ENCODE measurements around the gene ZBTB2. TPM values are rescaled to one million over a fixed set of nuclear protein-coding genes. Genes with fewer than 3 reads are reported as not detected.

Gene ZBTB2
- total and polyA plus RNA-seq, 2 donors (not counting 3 experiments of a cell fraction or from before 2014, with no cell fraction given), result 11.8 to 13.1 TPM

DNA sequence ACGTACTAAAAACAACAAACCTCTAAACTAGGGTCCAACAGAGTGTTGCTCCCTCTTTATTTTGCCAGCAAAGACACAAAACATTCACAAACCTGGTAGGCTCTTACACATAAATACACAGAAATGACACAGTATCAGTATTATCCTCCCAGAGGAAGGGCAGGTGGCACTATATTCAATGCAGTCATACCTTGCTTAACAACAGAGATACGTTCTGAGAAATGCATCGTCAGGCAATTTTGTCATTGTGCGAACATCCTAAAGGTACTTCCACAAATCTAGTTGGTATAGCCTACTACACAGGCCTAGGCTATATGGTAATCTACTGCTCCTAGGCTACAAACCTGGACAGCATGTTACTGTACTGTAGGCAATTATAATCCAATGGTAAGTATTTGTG lies 9.6 kb downstream of the ZBTB2 start:
- H3K9me3 ChIP-seq (replicated peaks; ENCODE audit: control insufficient read depth, insufficient read depth, low read length), result no peaks in the 10 kb centered on the region
- H3K4me1 ChIP-seq (ENCODE audit: control insufficient read depth, extremely low read depth, insufficient read depth, low read length), result peaks cover 2% of the 10 kb centered on the region
- DNase-seq (ENCODE audit: low read depth, low spot score) (no peak), FAIRE-seq (no peak)
- H3K36me3 ChIP-seq (ENCODE audit: control insufficient read depth in 2 of 2, extremely low read depth in 1 of 2, insufficient read depth in 2 of 2, low read length in 2 of 2), result no peaks in the 10 kb centered on the region
- H3K4me2 ChIP-seq (ENCODE audit: insufficient read depth, low read length), result no peak overlapping the region
- POLR2A ChIA-PET, result no interaction called here
- TF ChIP-seq, protein P1, sequence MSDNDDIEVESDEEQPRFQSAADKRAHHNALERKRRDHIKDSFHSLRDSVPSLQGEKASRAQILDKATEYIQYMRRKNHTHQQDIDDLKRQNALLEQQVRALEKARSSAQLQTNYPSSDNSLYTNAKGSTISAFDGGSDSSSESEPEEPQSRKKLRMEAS (IDR thresholded peaks at IDR 0.05; ENCODE audit: insufficient read depth, insufficient read length), result no peak
- no peak for TF ChIP-seq POLR2A (IDR thresholded peaks at IDR 0.05; ENCODE audit: low read depth, low read length)
- BruUV-seq (replicated peaks), result no TSS peak
- CTCF ChIA-PET, result no interaction called here
- no peak overlapping the region for H2AFZ ChIP-seq (ENCODE audit: low read depth, low read length)
- intact Hi-C loops (cut with micrococcal nuclease) (no loop called here), dilution Hi-C loops (cut with MboI; ENCODE audit: extremely low pct_ligation_motif_present, low sequenced_read_pairs) (no loop called here)
- H3K9me1 ChIP-seq (replicated peaks; ENCODE audit: control insufficient read depth, extremely low read depth, insufficient read depth, low read length), result no peaks in the 10 kb centered on the region
- peaks cover 55% of the 10 kb centered on the region for H3K79me2 ChIP-seq (ENCODE audit: control insufficient read depth, insufficient read depth, low read length)
- H4K20me1 ChIP-seq (replicated peaks; ENCODE audit: control insufficient read depth, extremely low read depth, insufficient read depth, low read length), result no peaks in the 10 kb centered on the region
- H3K27ac ChIP-seq (ENCODE audit: insufficient read depth, low read depth, low read length), result no peak overlapping the region
- no peak overlapping the region for H3K9ac ChIP-seq (replicated peaks; ENCODE audit: extremely low read depth, insufficient read depth, low read length)
- no peaks in the 10 kb centered on the region for H3K27me3 ChIP-seq (ENCODE audit: control insufficient read depth in 2 of 2, insufficient read depth in 2 of 2, low read length in 2 of 2)
- H3K4me3 ChIP-seq (replicated peaks in 1 of 3; ENCODE audit: insufficient read depth in 1 of 3, low read depth in 1 of 3, low read length in 3 of 3), result no peak overlapping the region

DNA sequence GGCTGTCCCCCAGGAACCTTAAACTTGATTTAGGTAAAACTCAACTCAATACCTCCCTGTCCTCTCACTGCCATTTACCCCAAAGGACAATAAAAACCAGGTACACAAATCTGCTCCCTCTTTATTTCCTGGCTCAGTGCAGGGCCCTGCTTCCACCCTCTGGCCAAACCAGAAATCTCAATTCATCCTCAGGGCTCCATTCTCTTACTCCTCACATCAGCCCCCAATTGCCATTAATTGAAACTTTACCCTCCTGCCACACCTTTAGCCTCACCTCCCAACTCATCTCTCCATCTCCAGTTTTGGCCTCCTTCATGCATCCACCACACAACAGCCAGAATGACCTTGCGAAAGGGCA lies 10.5 kb downstream of the ZBTB2 start:
- H3K27ac ChIP-seq (ENCODE audit: insufficient read depth, low read depth, low read length), result no peak overlapping the region
- H3K4me1 ChIP-seq (ENCODE audit: control insufficient read depth, extremely low read depth, insufficient read depth, low read length), result peaks cover 2% of the 10 kb centered on the region
- intact Hi-C loops (cut with micrococcal nuclease), result no loop called here
- H3K9me3 ChIP-seq (replicated peaks; ENCODE audit: control insufficient read depth, insufficient read depth, low read length), result no peaks in the 10 kb centered on the region
- no peak overlapping the region for H3K4me2 ChIP-seq (ENCODE audit: insufficient read depth, low read length)
- no peak for DNase-seq (ENCODE audit: low read depth, low spot score)
- no peaks in the 10 kb centered on the region for H4K20me1 ChIP-seq (replicated peaks; ENCODE audit: control insufficient read depth, extremely low read depth, insufficient read depth, low read length)
- H3K79me2 ChIP-seq (ENCODE audit: control insufficient read depth, insufficient read depth, low read length), result peaks cover 56% of the 10 kb centered on the region
- H3K9ac ChIP-seq (replicated peaks; ENCODE audit: extremely low read depth, insufficient read depth, low read length), result no peak overlapping the region
- dilution Hi-C loops (cut with MboI; ENCODE audit: extremely low pct_ligation_motif_present, low sequenced_read_pairs), result no loop called here
- no peaks in the 10 kb centered on the region for H3K36me3 ChIP-seq (ENCODE audit: control insufficient read depth in 2 of 2, extremely low read depth in 1 of 2, insufficient read depth in 2 of 2, low read length in 2 of 2)
- BruUV-seq (replicated peaks), result no TSS peak
- H3K27me3 ChIP-seq (ENCODE audit: control insufficient read depth in 2 of 2, insufficient read depth in 2 of 2, low read length in 2 of 2), result no peaks in the 10 kb centered on the region
- no peak overlapping the region for H2AFZ ChIP-seq (ENCODE audit: low read depth, low read length)
- no peaks in the 10 kb centered on the region for H3K9me1 ChIP-seq (replicated peaks; ENCODE audit: control insufficient read depth, extremely low read depth, insufficient read depth, low read length)
- no peak overlapping the region for H3K4me3 ChIP-seq (replicated peaks in 1 of 3; ENCODE audit: insufficient read depth in 1 of 3, low read depth in 1 of 3, low read length in 3 of 3)
- POLR2A ChIA-PET, result no interaction called here
- TF ChIP-seq, protein P1 (IDR thresholded peaks at IDR 0.05; ENCODE audit: insufficient read depth, insufficient read length), result no peak
- TF ChIP-seq JUN (IDR thresholded peaks at IDR 0.05; ENCODE audit: borderline replicate concordance, insufficient read depth, insufficient read length, low read depth) (no peak), MYC (IDR thresholded peaks at IDR 0.05; ENCODE audit: low read depth, low read length) (no peak), FOS (IDR thresholded peaks at IDR 0.05; ENCODE audit: borderline replicate concordance, insufficient read depth, low read length) (no peak), EZH2 (IDR thresholded peaks at IDR 0.05; ENCODE audit: borderline replicate concordance, low read depth, low read length, severe bottlenecking) (no peak), GATA2 (IDR thresholded peaks at IDR 0.05; ENCODE audit: insufficient read depth, insufficient read length, low read depth, low read length) (no peak), POLR2AphosphoS5 (IDR thresholded peaks at IDR 0.05; ENCODE audit: insufficient read depth, low read depth, low read length) (no peak)
- TF ChIP-seq, protein P2, sequence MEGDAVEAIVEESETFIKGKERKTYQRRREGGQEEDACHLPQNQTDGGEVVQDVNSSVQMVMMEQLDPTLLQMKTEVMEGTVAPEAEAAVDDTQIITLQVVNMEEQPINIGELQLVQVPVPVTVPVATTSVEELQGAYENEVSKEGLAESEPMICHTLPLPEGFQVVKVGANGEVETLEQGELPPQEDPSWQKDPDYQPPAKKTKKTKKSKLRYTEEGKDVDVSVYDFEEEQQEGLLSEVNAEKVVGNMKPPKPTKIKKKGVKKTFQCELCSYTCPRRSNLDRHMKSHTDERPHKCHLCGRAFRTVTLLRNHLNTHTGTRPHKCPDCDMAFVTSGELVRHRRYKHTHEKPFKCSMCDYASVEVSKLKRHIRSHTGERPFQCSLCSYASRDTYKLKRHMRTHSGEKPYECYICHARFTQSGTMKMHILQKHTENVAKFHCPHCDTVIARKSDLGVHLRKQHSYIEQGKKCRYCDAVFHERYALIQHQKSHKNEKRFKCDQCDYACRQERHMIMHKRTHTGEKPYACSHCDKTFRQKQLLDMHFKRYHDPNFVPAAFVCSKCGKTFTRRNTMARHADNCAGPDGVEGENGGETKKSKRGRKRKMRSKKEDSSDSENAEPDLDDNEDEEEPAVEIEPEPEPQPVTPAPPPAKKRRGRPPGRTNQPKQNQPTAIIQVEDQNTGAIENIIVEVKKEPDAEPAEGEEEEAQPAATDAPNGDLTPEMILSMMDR (IDR thresholded peaks at IDR 0.05; ENCODE audit: extremely low read depth in 1 of 2, insufficient read depth in 1 of 2, low read depth in 1 of 2, low read length in 2 of 2), result no peak
- FAIRE-seq, result no peak
- CTCF ChIA-PET, result no interaction called here
